MM.1S (cell line): ENCODE results near the gene C3.
A peak's percentile ranks its signal among the peaks of the same experiment; 100 is the strongest.

ENCODE experiments used
- DNase-seq: peaks from one replicate; pipeline ENCODE4 v3.0.0-alpha.2; 2015
- H2AFZ ChIP-seq: fragments of 300-600 bp; sonication (generic); 2 replicates; pipeline ENCODE4 v1.6.0; 2016; ENCODE audit warnings: antibody characterized with exemption, low read length
- H3F3A ChIP-seq: fragments of 300-600 bp; sonication (generic); 2 replicates; pipeline ENCODE4 v1.6.1; 2016; ENCODE audit warnings: mild to moderate bottlenecking, antibody characterized with exemption, low read length, moderate library complexity, mixed read lengths; ENCODE audit not compliant: insufficient read depth
- H3K27ac ChIP-seq: fragments of 300-600 bp; sonication (generic); 2 replicates; pipeline ENCODE4 v1.5.1; 2016; ENCODE audit warnings: mild to moderate bottlenecking, low read length
- H3K27me3 ChIP-seq: fragments of 300-600 bp; sonication (generic); replicated peaks from 2 replicates; pipeline ENCODE4 v1.6.0; 2016; ENCODE audit warnings: low read length; ENCODE audit not compliant: insufficient read depth
- H3K36me3 ChIP-seq: fragments of 300-600 bp; sonication (generic); replicated peaks from 2 replicates; pipeline ENCODE4 v1.6.1; 2016; ENCODE audit warnings: mild to moderate bottlenecking, low read length, mixed read lengths; ENCODE audit not compliant: insufficient read depth
- H3K4me1 ChIP-seq: fragments of 300-600 bp; sonication (generic); 2 replicates; pipeline ENCODE4 v1.6.1; 2016; ENCODE audit warnings: low read length, mixed read lengths
- H3K4me2 ChIP-seq: fragments of 300-600 bp; sonication (generic); 2 replicates; pipeline ENCODE4 v1.6.0; 2016; ENCODE audit warnings: low read depth, low read length
- H3K4me3 ChIP-seq: fragments of 300-600 bp; sonication (generic); 2 replicates; pipeline ENCODE4 v1.5.1; 2016; ENCODE audit warnings: low read length, mixed read lengths
- H3K79me2 ChIP-seq: fragments of 300-600 bp; sonication (generic); 2 replicates; pipeline ENCODE4 v1.6.1; 2016; ENCODE audit warnings: mixed run types, low read length, mixed read lengths
- H3K9ac ChIP-seq: fragments of 300-600 bp; sonication (generic); 2 replicates; pipeline ENCODE4 v1.6.1; 2016; ENCODE audit warnings: low read length, mixed read lengths
- H3K9me2 ChIP-seq: fragments of 300-600 bp; sonication (generic); replicated peaks from 2 replicates; pipeline ENCODE4 v1.6.1; 2016; ENCODE audit warnings: mild to moderate bottlenecking, low read length, mixed read lengths; ENCODE audit not compliant: insufficient read depth
- H3K9me3 ChIP-seq: fragments of 300-600 bp; sonication (generic); replicated peaks from 2 replicates; pipeline ENCODE4 v1.6.1; 2016; ENCODE audit warnings: mild to moderate bottlenecking, low read length, mixed read lengths; ENCODE audit not compliant: insufficient read depth
- H4K20me1 ChIP-seq: fragments of 300-600 bp; sonication (generic); 2 replicates; pipeline ENCODE4 v1.6.1; 2016; ENCODE audit warnings: mild to moderate bottlenecking, low read length, moderate library complexity, mixed read lengths; ENCODE audit not compliant: insufficient read depth
- EZH2 ChIP-seq: fragments of 300-600 bp; sonication (generic); optimal IDR thresholded peaks from 2 replicates; pipeline ENCODE3; 2017; ENCODE audit warnings: low read depth, mild to moderate bottlenecking, antibody characterized with exemption, low read length, mixed read lengths
- EZH2phosphoT487 ChIP-seq: fragments of 300-600 bp; sonication (generic); IDR thresholded peaks from 2 replicates; pipeline ENCODE4 v1.6.1; 2018; ENCODE audit warnings: antibody characterized with exemption, low read length
- TF ChIP-seq, protein P1 (sequence below): fragments of 300-600 bp; sonication (generic); IDR thresholded peaks from 2 replicates; pipeline ENCODE4 v1.5.1; 2016; ENCODE audit warnings: antibody characterized with exemption, low read length, mixed read lengths

C3 gene

DNA sequence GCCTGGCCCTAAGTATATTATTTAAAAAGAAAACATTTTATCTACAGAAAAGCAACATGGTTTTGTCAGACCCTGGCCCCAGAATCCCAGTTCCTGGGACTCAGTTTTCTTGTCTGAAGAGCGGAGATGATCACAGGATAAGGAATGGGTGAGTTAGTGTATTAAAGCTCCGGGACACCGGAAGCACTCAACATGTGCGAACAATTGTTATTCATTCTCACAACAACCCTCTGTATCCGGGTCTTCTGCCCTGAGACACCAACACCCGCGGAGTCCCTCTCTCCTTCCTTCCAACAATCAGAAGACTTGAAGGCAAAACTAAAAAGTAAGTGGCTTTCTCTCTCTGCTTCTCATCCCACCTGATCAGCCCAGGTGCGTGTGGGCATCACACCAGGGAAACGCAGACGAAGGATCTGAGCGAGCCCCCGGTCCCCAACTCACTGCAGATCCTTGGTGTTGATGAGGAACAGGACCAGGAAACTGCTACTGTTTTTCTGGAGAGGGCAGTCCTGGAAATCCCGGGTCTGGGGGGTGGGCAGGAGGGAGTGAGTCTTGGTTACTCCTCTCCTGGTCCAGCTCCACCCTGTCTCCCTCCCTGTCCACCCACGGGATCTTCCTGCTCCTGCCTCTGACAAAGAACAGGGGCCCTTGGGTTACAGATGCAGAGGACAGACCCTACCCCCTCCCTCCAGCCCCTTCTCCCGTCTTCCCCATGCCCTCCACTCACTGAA, 14.9 kb upstream of the C3 start:
- H3K4me1 ChIP-seq = peaks cover 19% of the 10 kb centered on the region
- H3K9me2 ChIP-seq = no peaks in the 10 kb centered on the region
- H4K20me1 ChIP-seq = no peaks in the 10 kb centered on the region
- peaks cover 28% of the 10 kb centered on the region for H3F3A ChIP-seq
- H3K4me2 ChIP-seq = peak overlapping the region; percentile 81; the same call in 1 of the 2 replicates
- H2AFZ ChIP-seq = no peak overlapping the region
- TF ChIP-seq EZH2 (no peak), EZH2phosphoT487 (no peak)
- TF ChIP-seq, protein P1, sequence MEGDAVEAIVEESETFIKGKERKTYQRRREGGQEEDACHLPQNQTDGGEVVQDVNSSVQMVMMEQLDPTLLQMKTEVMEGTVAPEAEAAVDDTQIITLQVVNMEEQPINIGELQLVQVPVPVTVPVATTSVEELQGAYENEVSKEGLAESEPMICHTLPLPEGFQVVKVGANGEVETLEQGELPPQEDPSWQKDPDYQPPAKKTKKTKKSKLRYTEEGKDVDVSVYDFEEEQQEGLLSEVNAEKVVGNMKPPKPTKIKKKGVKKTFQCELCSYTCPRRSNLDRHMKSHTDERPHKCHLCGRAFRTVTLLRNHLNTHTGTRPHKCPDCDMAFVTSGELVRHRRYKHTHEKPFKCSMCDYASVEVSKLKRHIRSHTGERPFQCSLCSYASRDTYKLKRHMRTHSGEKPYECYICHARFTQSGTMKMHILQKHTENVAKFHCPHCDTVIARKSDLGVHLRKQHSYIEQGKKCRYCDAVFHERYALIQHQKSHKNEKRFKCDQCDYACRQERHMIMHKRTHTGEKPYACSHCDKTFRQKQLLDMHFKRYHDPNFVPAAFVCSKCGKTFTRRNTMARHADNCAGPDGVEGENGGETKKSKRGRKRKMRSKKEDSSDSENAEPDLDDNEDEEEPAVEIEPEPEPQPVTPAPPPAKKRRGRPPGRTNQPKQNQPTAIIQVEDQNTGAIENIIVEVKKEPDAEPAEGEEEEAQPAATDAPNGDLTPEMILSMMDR = no peak
- no peaks in the 10 kb centered on the region for H3K9me3 ChIP-seq
- H3K9ac ChIP-seq = no peak overlapping the region
- no peaks in the 10 kb centered on the region for H3K36me3 ChIP-seq
- H3K4me3 ChIP-seq = no peak overlapping the region
- H3K27me3 ChIP-seq = no peaks in the 10 kb centered on the region
- DNase-seq = no peak
- H3K79me2 ChIP-seq = peaks cover 18% of the 10 kb centered on the region
- H3K27ac ChIP-seq = no peak overlapping the region

DNA sequence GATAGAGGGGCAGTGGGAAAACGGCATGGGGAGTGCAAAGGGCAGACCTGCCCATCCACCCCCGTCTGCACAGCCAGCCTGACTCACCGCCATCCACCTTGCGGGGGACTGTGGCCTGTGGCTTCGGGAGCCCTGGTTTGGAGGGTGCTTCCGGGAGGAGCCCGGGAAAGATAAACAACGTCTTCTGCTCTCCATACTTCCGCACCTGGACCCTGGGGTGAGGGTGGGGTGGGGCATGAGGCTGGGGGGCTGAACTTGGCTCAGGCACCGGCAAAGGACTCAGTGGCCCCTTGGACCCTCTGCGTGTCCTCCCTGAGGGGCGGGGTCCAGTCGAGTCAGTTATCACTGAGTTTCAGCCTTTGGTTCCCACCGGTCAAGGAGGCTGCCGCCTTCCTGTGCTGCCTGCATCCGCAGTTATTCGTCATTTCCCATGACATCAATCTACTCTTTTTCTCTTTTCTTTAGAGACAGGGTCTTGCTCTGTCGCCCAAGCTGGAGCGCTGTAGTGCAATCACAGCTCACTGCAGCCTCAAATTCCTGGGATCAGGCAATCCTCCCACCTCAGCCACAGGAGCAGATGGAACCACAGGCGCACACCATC, 13.7 kb upstream of the C3 start:
- Histone ChIP-seq H3K4me3 (no peak overlapping the region), H3K9ac (no peak overlapping the region), H4K20me1 (no peaks in the 10 kb centered on the region), H3K27me3 (no peaks in the 10 kb centered on the region), H2AFZ (no peak overlapping the region), H3F3A (peaks cover 27% of the 10 kb centered on the region), H3K79me2 (peaks cover 11% of the 10 kb centered on the region), H3K9me3 (no peaks in the 10 kb centered on the region), H3K4me2 (no peak overlapping the region), H3K36me3 (no peaks in the 10 kb centered on the region), H3K4me1 (peaks cover 18% of the 10 kb centered on the region), H3K27ac (no peak overlapping the region), H3K9me2 (no peaks in the 10 kb centered on the region)
- no peak for DNase-seq
- TF ChIP-seq EZH2 (no peak), EZH2phosphoT487 (no peak)
- TF ChIP-seq, protein P1 = no peak

DNA sequence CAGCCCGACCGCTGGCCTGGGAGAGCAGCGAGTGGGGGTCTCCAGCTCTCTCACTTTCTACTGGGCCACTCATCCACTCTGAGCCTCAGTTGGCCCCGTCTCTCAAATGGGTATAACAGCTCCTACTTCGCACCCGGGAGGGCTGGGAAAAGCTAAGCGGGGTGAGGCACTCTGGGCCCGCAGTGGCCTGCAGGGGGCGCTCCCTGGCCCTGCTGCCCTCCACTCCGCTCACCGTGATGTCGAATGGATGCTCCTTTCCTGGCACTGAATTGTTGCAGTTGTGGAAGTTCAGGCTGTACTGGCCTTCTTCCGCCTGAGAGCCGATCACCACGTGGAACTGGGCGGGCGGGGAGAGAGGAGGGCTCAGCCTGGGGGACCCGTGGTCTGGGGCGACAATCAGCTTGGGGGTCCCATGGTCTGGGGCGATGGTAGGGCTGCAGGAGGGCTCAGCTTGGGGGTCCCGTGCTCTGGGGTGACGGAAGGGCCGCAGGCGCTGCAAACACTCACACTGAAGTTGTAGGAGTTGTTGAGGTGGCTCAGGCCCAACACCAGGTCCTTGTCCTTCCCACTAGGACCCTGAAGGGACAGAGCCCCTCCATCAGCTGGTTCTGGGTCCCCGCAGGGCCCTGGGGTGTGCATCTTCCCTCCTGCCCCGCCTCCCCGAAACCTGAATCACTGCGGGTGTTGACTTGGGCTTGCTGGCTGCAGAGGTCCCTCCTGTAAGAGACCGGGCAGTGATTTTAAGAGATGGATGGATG, 13.1 kb upstream of the C3 start:
- no peak overlapping the region for H3K4me2 ChIP-seq
- no peak overlapping the region for H2AFZ ChIP-seq
- no peaks in the 10 kb centered on the region for H4K20me1 ChIP-seq
- no peaks in the 10 kb centered on the region for H3K27me3 ChIP-seq
- H3K4me1 ChIP-seq = peaks cover 15% of the 10 kb centered on the region
- H3K4me3 ChIP-seq = no peak overlapping the region
- H3K36me3 ChIP-seq = no peaks in the 10 kb centered on the region
- H3K27ac ChIP-seq = no peak overlapping the region
- H3K9me2 ChIP-seq = no peaks in the 10 kb centered on the region
- TF ChIP-seq EZH2phosphoT487 (no peak), EZH2 (no peak)
- TF ChIP-seq, protein P1 = peak; percentile 17
- H3K79me2 ChIP-seq = peaks cover 11% of the 10 kb centered on the region
- no peaks in the 10 kb centered on the region for H3K9me3 ChIP-seq
- no peak overlapping the region for H3K9ac ChIP-seq
- peaks cover 21% of the 10 kb centered on the region for H3F3A ChIP-seq
- no peak for DNase-seq
